Activated CD8-positive, alpha-beta memory T cell treated with anti-CD3 and anti-CD28 coated beads, Interleukin-2, amount 50 U/mL, for 48 hours (primary cell): Measurements from ENCODE around the gene STT3B.

Experiments
- DNase-seq: peaks from one replicate; pipeline ENCODE4 v3.0.0-alpha.2; 2020

The STT3B gene

DNA sequence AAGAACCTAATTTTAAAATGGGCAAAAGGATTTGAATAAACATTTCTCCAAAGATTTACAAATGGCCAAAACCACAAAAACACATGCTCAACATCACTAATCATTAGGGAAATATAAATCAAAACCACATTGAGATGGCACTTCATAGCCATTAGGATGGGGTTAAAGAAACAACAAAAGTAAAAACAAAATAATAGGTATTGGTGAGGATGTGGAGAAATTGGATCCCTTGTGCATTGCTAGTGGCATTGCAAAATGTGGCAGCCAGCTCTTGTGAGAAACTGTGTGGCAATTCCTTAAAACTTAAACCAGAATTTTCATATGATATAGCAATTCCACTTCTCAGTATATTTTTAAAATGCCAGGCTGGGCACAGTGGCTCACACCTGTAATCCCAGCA, 126.5 kb downstream of the STT3B start:
- no peak for DNase-seq

DNA sequence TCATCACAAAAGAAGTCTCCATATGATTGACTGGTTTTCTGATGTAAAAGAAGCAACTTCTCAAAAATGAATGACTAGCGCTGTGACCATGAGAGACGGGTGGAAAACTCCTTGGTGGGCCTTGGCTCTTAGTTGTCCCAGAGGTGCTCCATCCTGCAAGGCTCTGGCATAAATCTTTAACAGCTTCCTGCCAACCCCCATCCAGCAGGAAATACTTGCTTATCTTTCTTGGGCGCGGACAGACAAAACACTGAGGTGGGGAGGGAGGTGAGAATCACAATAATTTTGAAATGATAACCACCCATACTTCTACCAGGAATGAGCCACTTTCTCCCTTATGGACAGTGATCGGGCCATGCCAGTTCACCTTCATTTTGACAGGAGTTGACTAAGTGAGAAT, 128.6 kb downstream of the STT3B start:
- DNase-seq = no peak

DNA sequence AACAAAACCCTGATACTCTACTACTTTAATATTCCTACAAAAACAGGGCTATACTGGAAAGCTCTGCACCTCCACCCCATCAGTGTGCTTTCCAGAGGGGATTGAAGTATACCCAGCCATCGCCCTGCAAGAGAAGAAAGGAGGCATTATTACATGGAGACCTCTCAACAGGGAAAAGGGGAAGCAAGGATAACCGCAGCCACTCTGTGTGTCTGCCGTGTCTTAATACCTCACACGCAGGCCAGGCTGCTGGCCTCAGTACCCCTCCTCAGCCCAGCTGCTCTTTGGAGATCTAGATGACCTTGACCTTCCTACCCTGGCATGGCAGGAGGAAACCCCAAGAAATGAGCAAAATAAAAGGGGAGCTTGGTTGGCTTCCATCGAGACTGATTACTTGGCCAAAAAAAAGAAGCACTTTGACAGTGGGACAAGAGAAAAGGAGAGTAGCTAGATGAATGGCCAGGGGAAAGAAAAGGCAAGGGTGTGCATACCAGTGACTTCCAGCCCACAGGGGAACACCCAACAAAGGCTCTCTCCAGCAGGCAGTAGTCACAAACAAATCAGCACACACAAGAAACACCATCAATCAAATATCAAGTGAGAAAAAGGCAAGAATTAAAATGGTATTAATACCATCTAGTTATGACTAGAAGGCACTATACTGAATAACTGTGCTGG, 129.4 kb downstream of the STT3B start:
- no peak for DNase-seq

DNA sequence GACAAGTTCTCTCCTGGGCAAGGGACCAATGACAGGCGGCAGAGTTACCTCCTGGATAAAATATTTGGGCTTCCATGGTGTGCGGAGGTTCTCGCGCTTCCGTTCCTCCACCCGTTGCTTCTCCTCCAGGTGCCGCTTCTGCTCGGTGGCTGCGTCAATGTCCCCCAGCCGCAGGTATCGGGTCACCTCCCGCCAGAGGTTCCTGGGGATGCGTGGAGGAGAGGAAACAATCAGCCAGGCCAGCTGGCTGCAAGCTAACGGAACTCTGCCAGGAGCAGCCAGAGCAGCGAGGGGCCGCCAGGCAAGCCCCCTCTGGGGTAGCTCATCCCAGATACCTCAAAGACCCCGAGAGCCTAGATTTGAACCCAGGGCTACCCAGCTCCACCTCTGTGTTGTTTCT, 131.3 kb downstream of the STT3B start:
- DNase-seq = no peak

DNA sequence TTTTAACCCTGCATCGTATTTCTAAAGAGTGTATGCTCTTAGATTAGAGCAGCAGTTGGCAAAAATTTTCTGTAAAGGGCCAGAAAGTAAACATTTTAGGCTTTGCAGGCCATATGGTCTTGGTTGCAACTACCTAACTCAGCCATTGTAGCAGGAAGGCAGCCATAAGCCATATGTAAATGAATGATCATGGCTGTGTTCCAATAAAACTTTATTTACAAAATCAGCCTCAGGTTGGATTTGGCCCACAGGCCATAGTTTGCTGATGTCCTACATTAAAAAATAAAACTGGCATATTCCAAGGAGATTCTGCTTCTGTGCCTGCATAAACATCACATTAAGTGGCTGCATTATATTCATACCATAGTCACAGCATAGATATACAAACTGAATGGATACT, 134.9 kb downstream of the STT3B start:
- DNase-seq = no peak

DNA sequence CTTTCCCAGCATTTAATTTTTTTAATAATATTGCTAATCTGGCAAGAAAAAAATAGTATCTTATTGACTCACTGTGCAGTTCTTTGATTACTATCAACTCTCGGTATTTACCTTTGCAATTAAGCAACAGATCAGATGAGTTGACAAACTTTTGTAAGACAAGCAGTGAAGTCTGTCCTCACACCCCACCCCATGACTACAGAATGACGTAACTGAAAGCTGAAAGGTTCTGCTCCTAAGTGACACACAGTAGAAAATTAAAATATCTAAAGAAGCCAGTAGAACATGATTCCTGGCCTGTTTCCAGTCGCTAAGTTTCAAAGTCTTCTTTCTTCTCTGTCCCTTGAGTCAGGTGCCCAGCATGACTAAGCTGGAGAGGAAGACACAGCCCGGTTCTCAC, 135.5 kb downstream of the STT3B start:
- DNase-seq = no peak

DNA sequence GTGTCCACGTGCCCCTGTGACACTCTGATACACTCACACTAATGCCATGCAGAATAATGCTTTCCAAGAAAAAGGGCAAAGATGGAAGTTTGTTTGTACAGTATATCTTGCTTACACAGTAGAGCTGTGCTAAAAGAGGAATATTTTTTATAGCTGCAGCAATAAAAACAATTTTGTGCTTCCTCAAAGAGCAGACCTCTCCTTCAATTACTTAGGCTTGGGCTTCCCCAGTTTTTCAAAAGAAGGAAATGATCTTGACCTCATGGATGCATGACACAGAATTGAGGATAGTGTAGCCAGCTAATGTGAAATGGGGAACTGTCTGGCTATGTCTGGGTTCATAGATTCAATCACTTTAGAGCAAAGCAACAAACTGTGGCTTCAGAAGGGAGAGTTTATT, 137.4 kb downstream of the STT3B start:
- DNase-seq = no peak

DNA sequence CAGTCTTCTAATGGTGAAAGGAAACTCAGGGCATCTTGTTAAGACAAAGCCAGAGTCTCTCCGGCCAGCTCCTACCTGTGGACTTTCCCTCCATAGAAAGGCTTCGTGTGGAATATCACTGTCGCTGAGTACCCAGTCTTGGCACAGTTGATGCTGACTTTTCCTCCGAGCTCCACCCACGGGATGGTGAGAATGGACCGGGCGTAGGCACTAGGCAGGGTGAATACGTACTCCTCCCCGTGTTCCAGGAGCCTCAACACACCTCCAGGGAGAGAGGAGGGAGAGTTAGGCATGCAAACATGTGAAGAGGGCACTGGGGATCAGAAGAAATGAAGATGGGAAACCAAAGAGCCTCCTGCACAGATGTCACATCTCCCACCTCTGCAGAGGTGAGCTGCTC, 138.0 kb downstream of the STT3B start:
- no peak for DNase-seq

DNA sequence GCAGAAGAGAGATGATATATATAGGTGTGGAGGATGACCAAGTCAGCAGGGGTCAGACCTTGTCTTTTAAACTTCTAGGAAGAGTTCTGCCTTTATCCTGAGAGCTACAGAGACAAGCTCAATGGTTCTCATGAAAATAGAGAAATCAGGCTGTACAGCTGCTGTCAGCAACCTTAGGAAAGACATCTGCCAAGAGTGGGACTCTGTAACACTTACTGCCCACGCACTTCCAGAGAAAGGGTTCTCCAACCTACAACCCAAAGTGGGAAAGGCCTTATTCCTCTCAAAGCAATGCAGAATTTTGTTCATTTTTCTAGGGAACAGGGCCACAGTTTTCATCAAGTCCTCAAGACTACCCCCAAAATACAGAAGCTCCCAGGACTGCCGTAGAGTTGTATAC, 138.7 kb downstream of the STT3B start:
- no peak for DNase-seq

DNA sequence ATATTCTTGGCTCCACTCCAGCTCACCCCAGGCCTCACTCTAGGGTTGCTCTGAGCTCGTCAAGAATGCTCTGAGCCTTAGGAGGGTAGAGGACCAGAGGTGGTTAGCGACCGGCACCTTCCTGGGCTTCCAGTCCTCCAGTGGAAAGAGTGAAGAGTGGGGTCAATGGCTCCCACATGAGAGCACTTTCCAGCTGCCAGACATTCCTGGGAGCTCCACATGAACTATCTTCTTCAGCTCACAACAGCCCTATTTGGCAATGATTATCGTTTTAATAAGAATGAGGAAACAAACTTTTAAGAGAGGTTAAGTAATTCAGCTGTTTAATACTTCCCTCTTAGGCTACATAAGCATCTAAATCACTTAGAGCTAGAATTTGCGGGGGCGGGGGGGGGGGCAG, 139.3 kb downstream of the STT3B start:
- DNase-seq = no peak

DNA sequence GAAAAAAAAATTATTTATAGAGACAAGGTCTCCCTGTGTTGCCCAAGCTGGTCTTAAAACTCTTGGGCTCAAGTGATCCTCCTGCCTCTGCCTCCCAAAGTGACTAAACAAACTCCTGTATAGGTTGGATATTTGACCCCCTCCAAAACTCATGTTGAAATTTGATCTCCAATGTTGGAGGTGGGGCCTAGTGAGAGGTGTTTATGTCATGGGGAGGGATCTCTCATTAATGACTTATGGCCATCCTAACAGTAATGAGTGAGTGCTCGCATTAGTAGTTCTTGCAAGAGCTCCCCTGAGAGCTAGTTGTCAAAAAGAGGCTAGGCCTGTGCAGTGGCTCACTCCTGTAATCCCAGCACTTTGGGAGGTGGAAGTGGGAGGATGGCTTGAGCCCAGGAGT, 141.2 kb downstream of the STT3B start:
- DNase-seq = no peak

DNA sequence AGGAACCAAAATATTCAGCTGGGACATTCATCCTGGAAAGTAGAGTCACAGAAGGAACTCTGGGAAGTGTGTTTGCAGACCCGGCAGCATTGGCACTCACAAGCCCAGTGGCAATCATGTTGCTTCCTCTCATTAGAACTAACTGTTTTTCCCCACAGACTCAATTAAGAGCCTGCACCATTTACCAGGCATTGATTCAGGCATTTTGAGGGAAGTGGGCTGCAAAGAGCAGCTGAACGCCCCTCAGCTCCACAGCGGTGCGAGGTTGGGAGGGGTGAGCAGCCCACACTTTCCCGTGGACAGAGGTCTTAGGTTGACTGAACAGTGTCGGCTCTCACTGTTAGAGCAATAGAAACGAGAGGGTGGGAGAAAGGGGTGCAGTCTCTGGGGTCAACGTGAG, 143.8 kb downstream of the STT3B start:
- no peak for DNase-seq

DNA sequence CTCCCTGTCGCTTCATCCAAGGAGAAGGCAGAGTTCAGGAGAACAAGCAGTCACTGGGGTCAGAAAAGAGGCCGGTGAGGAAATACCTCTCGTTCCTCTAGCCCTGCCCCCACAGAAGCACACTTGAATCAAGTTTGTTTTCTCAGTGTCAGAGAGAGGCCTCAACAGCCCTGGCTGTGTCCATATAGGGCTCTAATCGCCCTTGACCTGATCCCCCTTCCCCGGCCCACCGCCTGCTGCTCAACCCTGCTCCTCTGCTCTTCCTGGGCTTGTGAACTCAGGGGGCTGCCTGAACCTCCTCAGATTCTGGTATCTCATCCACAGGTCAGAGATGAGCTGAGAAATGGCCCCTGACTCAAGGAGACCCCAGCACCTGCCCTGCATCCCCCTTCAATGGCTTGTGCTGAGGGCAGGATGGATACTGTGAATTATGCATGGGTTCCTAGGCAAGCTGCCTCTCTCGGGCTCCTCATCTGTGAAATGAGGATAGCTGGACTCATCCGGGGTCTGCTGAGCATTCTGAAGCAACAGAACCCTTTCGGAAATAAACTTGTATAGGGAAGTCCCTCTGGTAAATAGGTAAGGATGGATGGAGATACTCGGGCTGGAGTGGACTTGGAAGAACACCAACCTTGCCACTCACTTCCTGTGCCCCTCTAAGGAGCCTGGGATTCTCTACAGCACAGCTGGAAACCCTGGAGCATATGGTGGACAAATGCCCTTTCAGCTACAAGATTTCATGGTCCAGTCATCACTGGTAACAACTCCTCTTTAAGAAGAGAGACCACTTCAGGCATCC, 147.5 kb downstream of the STT3B start:
- DNase-seq = no peak
